Tibial nerve (tissue), 3 donors: Measurements from ENCODE around the gene IST1.

Experiments
- POLR2A ChIP-seq, 2 donors: fragments of 450-650 bp; IDR thresholded peaks; one replicate each; pipeline ENCODE4 v1.6.1; 2017; ENCODE audit warnings: antibody characterized with exemption in 2 of 2, mild to moderate bottlenecking in 2 of 2, moderate library complexity in 2 of 2
- TF ChIP-seq, protein P1 (sequence below), 5 experiments: fragments of 200-600 bp in 3 of 5; fragments of 450-650 bp in 2 of 5; sonication (generic) in 3 of 5; IDR thresholded peaks; one replicate each; pipeline ENCODE4 v1.5.1; 2016 to 2019; ENCODE audit warnings: antibody characterized with exemption in 5 of 5, mild to moderate bottlenecking in 3 of 5, moderate library complexity in 2 of 5

DNA sequence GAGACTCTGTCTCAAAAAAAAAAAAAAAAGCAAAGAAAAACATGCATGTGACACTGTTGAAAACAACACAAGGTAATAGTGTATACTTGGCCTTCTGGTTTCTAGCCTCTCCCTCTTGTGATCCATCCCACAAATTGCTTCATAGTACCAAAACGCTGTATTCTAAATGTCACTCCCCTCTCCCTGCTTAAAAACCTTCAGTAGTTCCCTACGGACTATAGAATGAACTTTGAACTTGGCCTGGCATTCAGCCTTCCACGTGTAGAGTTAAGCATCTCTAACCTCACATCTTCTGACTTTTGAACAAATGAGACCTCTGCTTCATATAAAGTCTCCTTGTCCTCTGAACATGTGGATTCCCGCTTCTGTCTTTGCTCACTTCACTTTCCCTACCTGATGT lies 16.4 kb upstream of the IST1 start:
- TF ChIP-seq, protein P1, sequence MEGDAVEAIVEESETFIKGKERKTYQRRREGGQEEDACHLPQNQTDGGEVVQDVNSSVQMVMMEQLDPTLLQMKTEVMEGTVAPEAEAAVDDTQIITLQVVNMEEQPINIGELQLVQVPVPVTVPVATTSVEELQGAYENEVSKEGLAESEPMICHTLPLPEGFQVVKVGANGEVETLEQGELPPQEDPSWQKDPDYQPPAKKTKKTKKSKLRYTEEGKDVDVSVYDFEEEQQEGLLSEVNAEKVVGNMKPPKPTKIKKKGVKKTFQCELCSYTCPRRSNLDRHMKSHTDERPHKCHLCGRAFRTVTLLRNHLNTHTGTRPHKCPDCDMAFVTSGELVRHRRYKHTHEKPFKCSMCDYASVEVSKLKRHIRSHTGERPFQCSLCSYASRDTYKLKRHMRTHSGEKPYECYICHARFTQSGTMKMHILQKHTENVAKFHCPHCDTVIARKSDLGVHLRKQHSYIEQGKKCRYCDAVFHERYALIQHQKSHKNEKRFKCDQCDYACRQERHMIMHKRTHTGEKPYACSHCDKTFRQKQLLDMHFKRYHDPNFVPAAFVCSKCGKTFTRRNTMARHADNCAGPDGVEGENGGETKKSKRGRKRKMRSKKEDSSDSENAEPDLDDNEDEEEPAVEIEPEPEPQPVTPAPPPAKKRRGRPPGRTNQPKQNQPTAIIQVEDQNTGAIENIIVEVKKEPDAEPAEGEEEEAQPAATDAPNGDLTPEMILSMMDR (IDR thresholded peaks at IDR 0.05) = no peak
- no peak for TF ChIP-seq POLR2A (IDR thresholded peaks at IDR 0.05)
